Measurements from ENCODE around the gene RGS7.
"Not testable (repeated sequence)": the region's sequence is repeated elsewhere in the genome, so short reads cannot be mapped to it uniquely, and the experiment has no call there.

RGS7 gene

DNA sequence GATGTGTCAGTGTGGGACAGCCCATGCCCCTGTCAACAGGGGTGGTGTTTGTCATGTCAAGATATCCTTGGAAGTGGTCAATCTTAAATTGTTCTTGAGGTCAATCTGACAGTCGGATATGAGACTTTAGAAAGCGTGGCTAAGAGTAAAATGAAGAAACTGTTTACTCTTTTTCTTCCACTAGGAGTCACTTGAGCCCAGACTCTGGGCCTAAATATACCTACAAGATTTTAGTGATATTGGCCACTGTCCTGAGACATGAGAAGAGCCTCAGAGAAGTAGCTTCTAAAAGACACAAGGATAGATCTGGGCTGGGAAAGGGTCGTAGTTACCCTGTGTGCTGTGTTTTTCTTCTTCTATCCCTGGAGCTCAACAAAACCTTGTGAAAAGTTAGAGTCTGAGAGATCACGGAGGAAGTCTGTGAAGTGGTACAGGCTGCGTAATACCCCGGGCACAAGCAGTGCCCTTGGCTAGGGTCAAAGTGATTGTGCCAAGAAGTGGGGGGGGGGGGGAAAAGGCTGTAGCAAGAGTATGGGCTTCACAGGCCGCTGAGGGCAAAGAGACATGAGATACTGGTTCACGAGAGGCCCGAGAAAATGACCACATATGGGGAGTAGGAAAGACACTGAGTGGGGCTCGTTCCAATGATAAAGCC, 389.8 kb downstream of the RGS7 start:
- DNase-seq = no peak

GRCh38 chr1:240965581-240966091, 391.4 kb downstream of the RGS7 start:
- no peak for DNase-seq

DNA sequence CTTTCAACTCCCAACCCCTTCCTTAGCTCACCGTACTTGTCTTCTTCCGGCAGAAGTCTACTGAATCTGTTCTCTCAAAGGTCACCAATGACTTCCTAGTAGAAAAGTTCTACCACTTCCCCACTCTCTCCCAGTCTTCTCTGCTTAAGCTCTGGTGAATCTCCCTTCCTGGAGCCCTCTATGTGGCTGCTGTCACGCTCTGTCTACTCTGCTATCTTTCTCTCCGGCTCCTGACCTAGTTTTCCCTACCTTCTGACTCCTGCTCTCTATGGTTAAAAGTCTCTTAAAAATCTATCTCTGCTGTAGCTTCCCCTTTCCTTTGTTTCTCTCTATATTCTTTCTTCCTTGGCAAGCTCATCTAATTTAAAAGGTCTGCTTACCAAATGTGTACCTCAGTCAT, 394.9 kb downstream of the RGS7 start:
- DNase-seq = no peak

- DNase-seq = no peak
Measured at GRCh38 chr1:240956424-240956823, 400.6 kb downstream of the RGS7 start.

DNA sequence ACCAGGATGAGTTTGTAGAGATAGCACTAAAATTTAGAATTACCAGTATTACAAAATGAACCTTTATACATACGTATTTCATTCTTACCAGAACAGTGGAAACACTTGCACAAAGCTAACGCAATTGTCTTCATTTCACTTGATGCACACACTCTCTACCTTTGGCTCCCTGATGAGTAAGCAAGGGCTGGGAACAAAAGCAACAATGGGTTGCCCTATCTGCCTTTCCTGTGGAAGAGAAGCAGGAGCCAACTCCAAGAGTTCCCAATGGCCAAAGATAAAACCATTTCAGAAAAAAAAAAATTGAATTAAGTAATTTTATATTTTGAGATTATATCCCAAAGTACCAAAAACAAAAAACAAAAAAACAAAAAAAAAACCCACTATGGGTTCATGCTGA, 401.0 kb downstream of the RGS7 start:
- no peak for DNase-seq

GRCh38 chr1:240947438-240948224, 409.4 kb downstream of the RGS7 start:
- no peak for DNase-seq

GRCh38 chr1:240946926-240947325, 410.1 kb downstream of the RGS7 start:
- no peak for DNase-seq

GRCh38 chr1:240942901-240943300, 414.1 kb downstream of the RGS7 start:
- DNase-seq = no peak

GRCh38 chr1:240941701-240942370, 415.2 kb downstream of the RGS7 start:
- DNase-seq = no peak

DNA sequence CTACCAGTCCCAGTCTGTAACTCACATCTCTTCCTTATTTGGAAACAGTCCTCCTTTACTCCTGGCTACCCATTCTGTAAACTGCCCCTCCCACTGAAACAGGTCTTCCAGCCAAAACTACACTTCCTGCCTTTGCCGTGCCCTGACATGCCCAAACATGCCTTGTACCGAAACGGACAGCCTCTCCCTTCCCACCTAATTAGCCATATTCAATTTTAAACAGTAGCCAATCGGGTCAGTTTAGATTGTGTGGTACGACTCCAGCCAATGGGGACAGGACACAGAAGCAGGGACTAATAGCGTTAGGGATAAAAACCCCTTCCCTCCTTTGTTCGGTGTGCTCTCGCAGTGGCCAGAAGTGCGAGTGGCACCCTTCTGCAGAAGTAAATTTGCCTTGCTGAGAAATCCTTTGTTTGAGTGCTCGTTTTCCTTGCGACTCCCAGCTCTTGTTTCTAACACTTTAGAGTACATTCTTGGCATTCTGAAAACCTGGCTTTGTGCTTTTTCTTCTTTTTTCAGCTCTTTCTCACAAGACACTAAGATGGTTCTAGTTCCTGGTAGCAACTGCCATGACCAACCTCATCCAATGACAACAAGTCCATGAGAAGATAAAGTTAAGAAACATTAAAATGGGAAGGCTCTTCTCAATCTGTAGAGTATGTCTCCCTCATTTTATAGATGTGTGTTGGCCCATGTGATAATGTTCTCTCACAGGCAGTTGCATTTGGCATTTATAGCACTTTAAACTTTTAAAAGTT, 419.9 kb downstream of the RGS7 start:
- DNase-seq = no peak

DNA sequence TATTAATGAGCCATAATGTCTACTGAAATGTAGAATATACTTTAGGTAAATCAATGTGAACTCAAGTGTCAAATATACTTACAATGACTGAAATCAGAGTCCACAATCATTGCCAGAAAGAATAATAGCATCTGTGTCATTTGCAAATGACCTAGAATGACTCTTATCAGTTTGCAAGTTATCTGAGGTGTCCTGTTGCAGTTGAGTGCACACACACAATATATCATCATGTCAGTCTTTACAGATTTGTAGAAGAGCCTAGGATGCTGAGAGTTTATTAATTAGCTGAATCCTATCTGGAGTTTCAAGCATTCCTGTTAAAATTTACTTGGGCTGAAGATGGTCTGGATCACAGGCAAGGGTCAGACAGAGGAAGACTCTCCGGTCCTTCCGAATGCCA, 421.1 kb downstream of the RGS7 start:
- no peak for DNase-seq

- no peak for DNase-seq
Measured at GRCh38 chr1:240931031-240931430, 426.0 kb downstream of the RGS7 start.

DNA sequence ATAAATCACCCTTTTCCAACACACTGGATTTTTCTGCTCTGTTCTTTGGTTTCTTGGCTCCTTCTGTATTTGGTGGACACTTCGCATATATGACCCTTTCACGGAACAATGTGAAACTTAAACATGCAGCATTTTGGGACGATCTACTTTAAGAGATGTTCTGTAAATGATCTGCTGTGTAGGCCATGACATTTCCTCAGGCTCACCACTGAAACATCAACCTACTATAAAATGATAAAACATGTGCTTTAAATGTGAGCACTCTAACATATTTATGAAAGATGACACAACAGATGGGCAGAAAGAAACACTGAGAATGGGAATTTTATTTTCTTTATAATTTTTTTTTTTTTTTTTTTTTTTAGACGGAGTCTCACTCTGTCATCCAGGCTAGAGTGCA, 428.7 kb downstream of the RGS7 start:
- no peak for DNase-seq

DNA sequence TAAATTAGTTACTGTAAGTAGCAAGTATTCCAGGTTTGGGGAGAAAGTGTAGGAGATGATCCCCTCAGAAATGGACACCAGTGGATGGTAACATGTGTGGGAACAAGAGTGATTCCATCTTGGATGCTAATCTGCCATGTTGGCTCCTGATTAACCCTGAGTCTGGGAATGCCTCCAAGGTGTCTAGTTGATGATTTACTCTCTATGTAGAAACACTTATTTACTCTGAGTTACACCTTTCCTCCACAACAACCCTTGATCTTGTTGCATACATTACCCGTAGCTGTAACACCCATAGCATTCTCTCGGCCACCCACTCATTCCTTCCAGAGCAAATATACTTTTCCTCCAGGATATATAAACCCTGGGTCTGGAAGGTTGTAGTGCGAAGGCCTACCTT, 429.2 kb downstream of the RGS7 start:
- DNase-seq = no peak

GRCh38 chr1:240925273-240925672, 431.7 kb downstream of the RGS7 start:
- DNase-seq = no peak

DNA sequence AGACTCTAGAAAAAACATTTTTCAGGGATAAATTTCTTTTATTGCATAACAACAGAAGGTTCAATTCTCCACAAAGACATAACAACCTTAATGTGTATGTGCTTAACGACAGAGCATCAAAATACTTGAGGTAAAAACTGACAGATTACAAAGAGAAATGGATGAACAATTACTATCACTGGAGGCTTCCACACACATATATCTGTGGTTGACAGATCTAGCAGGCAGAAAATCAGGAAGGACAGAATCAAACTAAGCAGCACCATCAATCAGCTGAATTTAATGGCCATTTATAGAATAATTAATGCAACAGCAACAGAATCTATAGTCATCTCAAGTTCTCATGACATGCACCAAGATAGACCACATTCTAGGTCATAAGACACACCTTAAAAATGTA, 439.0 kb downstream of the RGS7 start:
- no peak for DNase-seq

GRCh38 chr1:240914506-240914905, 442.5 kb downstream of the RGS7 start:
- DNase-seq = no peak

GRCh38 chr1:240912821-240913220, 444.2 kb downstream of the RGS7 start:
- DNase-seq = no peak

- DNase-seq = no peak
Measured at GRCh38 chr1:240909701-240910457, 447.1 kb downstream of the RGS7 start.

DNA sequence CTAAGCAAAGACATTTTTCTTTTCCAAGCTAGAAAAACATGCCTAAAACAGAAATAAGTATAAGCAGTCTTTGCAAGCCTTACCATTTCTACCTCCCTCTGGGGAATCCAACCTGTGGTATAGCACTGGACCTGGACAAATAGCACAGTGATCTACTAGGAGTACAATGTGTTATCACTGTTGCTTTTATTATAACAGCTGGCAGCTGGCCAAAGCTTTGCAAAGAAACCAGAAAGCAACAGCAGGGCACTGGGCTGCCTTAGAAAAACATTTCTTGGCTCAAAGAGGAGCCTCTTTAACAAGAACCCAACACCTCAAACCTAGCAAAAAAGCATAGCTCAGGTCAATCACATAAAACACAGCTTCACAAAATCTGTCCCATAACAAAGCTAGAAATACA, 450.5 kb downstream of the RGS7 start:
- DNase-seq = no peak

GRCh38 chr1:240905225-240905765, 451.7 kb downstream of the RGS7 start:
- no peak for DNase-seq

DNA sequence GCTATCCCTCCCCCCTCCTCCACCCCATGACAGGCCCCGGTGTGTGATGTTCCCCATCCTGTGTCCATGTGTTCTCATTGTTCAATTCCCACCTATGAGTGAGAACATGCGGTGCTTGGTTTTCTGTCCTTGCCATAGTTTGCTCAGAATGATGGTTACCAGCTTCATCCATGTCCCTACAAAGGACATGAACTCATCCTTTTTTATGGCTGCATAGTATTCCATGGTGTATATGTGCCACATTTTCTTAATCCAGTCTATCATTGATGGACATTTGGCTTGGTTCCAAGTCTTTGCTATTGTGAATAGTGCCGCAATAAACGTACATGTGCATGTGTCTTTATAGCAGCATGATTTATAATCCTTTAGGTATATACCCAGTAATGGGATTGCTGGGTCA, 461.6 kb downstream of the RGS7 start:
- not testable (repeated sequence) for DNase-seq
